Medulla oblongata (tissue), 1 donor: ENCODE data around the gene LTA4H.

Source experiments
- DNase-seq: peaks from one replicate; pipeline ENCODE4 v3.0.0-alpha.2; 2015; ENCODE audit errors: extremely low spot score

The LTA4H gene

GRCh38 chr12:96057986-96058553 lies 22.7 kb upstream of the LTA4H start:
- no peak for DNase-seq

- DNase-seq, result no peak
Observed at GRCh38 chr12:96056646-96057455, 21.5 kb upstream of the LTA4H start.

- peak; percentile 64 for DNase-seq
Observed at GRCh38 chr12:96054244-96054610, 18.8 kb upstream of the LTA4H start.

GRCh38 chr12:96053476-96054243 lies 18.3 kb upstream of the LTA4H start:
- no peak for DNase-seq

- DNase-seq, result no peak
Observed at GRCh38 chr12:96051756-96052485, 16.5 kb upstream of the LTA4H start.

- DNase-seq, result no peak
Observed at GRCh38 chr12:96050139-96050538, 14.8 kb upstream of the LTA4H start.

GRCh38 chr12:96049101-96049500 lies 13.7 kb upstream of the LTA4H start:
- DNase-seq, result no peak

- no peak for DNase-seq
Observed at GRCh38 chr12:96048393-96048969, 13.1 kb upstream of the LTA4H start.

GRCh38 chr12:96047229-96048211 lies 12.1 kb upstream of the LTA4H start:
- peak; percentile 40 for DNase-seq

GRCh38 chr12:96046543-96047228 lies 11.3 kb upstream of the LTA4H start:
- no peak for DNase-seq

- DNase-seq, result peak; percentile 23
Observed at GRCh38 chr12:96045566-96045965, 10.2 kb upstream of the LTA4H start.

- no peak for DNase-seq
Observed at GRCh38 chr12:96044943-96045290, 9.5 kb upstream of the LTA4H start.

- no peak for DNase-seq
Observed at GRCh38 chr12:96044017-96044942, 8.9 kb upstream of the LTA4H start.

GRCh38 chr12:96041181-96041580 lies 5.8 kb upstream of the LTA4H start:
- no peak for DNase-seq

GRCh38 chr12:96040305-96041133 lies 5.1 kb upstream of the LTA4H start:
- no peak for DNase-seq

GRCh38 chr12:96039516-96039915 lies 4.1 kb upstream of the LTA4H start:
- DNase-seq, result no peak

- no peak for DNase-seq
Observed at GRCh38 chr12:96036765-96037455, 1.5 kb upstream of the LTA4H start.
